NOMO-1 (cell line): ENCODE results near the gene NANP.
"Not testable (repeated sequence)": the region's sequence is repeated elsewhere in the genome, so short reads cannot be mapped to it uniquely, and the experiment has no call there.

Experiments used
- DNase-seq, 2 experiments: peaks; one replicate each; lab custom pipeline; 2025; ENCODE audit not compliant: unreplicated experiment in 2 of 2; lab: John Stamatoyannopoulos, UW

The NANP gene

GRCh38 chr20:25608774-25609173, 15.0 kb downstream of the NANP start:
- DNase-seq: no peak

GRCh38 chr20:25606094-25606695, 17.6 kb downstream of the NANP start:
- no peak for DNase-seq

GRCh38 chr20:25605148-25605547, 18.7 kb downstream of the NANP start:
- DNase-seq: no peak

GRCh38 chr20:25604611-25605010, 19.2 kb downstream of the NANP start:
- DNase-seq: no peak

- DNase-seq: not testable (repeated sequence)
These were observed 20.9 kb downstream of the NANP start for GRCh38 chr20:25602914-25603309.

- not testable (repeated sequence) for DNase-seq
These were observed 21.5 kb downstream of the NANP start for GRCh38 chr20:25602191-25602913.

- DNase-seq: no peak
These were observed 22.2 kb downstream of the NANP start for GRCh38 chr20:25601659-25602058.

GRCh38 chr20:25600632-25601031, 23.2 kb downstream of the NANP start:
- DNase-seq: no peak

GRCh38 chr20:25592135-25592852, 31.5 kb downstream of the NANP start:
- DNase-seq: no peak

GRCh38 chr20:25590778-25591177, 33.0 kb downstream of the NANP start:
- DNase-seq: not testable (repeated sequence)

- no peak for DNase-seq
These were observed 35.3 kb downstream of the NANP start for GRCh38 chr20:25588491-25588890.

GRCh38 chr20:25587536-25587935, 36.3 kb downstream of the NANP start:
- DNase-seq: no peak

GRCh38 chr20:25586877-25587276, 36.9 kb downstream of the NANP start:
- DNase-seq: no peak

- DNase-seq: peak in 1 of 2 experiments; percentile 4
These were observed 38.7 kb downstream of the NANP start, which contains the start of gene NINL for GRCh38 chr20:25584905-25585704. NINL (minus strand) TSS chr20:25585531; CDS start chr20:25526587, 58,944 bp downstream.

GRCh38 chr20:25583607-25584006, 40.2 kb downstream of the NANP start:
- DNase-seq: not testable (repeated sequence)

GRCh38 chr20:25580711-25581110, 43.1 kb downstream of the NANP start:
- no peak for DNase-seq

- no peak for DNase-seq
These were observed 44.6 kb downstream of the NANP start for GRCh38 chr20:25579081-25579770.

GRCh38 chr20:25576783-25577530, 46.9 kb downstream of the NANP start:
- DNase-seq: no peak

GRCh38 chr20:25574411-25574810, 49.4 kb downstream of the NANP start:
- DNase-seq: peak; percentile 21 to 42
